GM21447 (cell line): ENCODE measurements around the gene PNMA3.
"Not testable (repeated sequence)": the region's sequence is repeated elsewhere in the genome, so short reads cannot be mapped to it uniquely, and the experiment has no call there.

ENCODE experiments used
- ATAC-seq: cut with Tn5 transposase; IDR thresholded peaks from one replicate; pipeline ENCODE4 v1.9.1; 2021; ENCODE audit not compliant: unreplicated experiment

PNMA3 gene

GRCh38 chrX:153055871-153056749 is at the start of gene PNMA3:
Gene PNMA3, plus strand, starts transcription at chrX:153056470. Its CDS starts 586 bp downstream, at chrX:153057056.
- ATAC-seq, result no peak

GRCh38 chrX:153017174-153017573 is 39.1 kb upstream of the PNMA3 start:
- not testable (repeated sequence) for ATAC-seq

GRCh38 chrX:153019166-153019565 is 37.1 kb upstream of the PNMA3 start:
- no peak for ATAC-seq

GRCh38 chrX:153026501-153026900 is 29.8 kb upstream of the PNMA3 start:
- not testable (repeated sequence) for ATAC-seq

GRCh38 chrX:153028487-153028886 is 27.8 kb upstream of the PNMA3 start:
- not testable (repeated sequence) for ATAC-seq

GRCh38 chrX:153029162-153029561 is 27.1 kb upstream of the PNMA3 start:
- ATAC-seq, result no peak

- no peak for ATAC-seq
These were observed 26.4 kb upstream of the PNMA3 start for GRCh38 chrX:153029875-153030274.

GRCh38 chrX:153030801-153031200 is 25.5 kb upstream of the PNMA3 start:
- ATAC-seq, result no peak

GRCh38 chrX:153032397-153033118 is 23.7 kb upstream of the PNMA3 start:
- ATAC-seq, result peak; percentile 72

- no peak for ATAC-seq
These were observed 7.2 kb upstream of the PNMA3 start for GRCh38 chrX:153049093-153049492.

GRCh38 chrX:153052534-153052933 is 3.7 kb upstream of the PNMA3 start:
- ATAC-seq, result no peak

GRCh38 chrX:153057281-153057680 is 1.0 kb downstream of the PNMA3 start:
- no peak for ATAC-seq

GRCh38 chrX:153059191-153060094 is 3.2 kb downstream of the PNMA3 start:
- no peak for ATAC-seq

GRCh38 chrX:153060095-153060445 is 3.8 kb downstream of the PNMA3 start:
- ATAC-seq, result no peak

- no peak for ATAC-seq
These were observed 5.5 kb downstream of the PNMA3 start for GRCh38 chrX:153061732-153062131.

GRCh38 chrX:153063315-153063714 is 7.0 kb downstream of the PNMA3 start:
- no peak for ATAC-seq

- ATAC-seq, result no peak
These were observed 7.8 kb downstream of the PNMA3 start for GRCh38 chrX:153064061-153064460.

- ATAC-seq, result no peak
These were observed 9.1 kb downstream of the PNMA3 start for GRCh38 chrX:153065389-153065788.

GRCh38 chrX:153066402-153066801 is 10.1 kb downstream of the PNMA3 start:
- ATAC-seq, result not testable (repeated sequence)

- ATAC-seq, result not testable (repeated sequence)
These were observed 15.8 kb downstream of the PNMA3 start, which contains the start of gene PNMA6A for GRCh38 chrX:153071909-153072583. Gene PNMA6A, plus strand, starts transcription at chrX:153072454. Its CDS starts 609 bp downstream, at chrX:153073063.
